ENCODE results near the gene ENTPD5. TPM values are rescaled to one million over a fixed set of nuclear protein-coding genes. Genes with fewer than 3 reads are reported as not detected.
A peak's percentile ranks its signal among the peaks of the same experiment; 100 is the strongest.

ENTPD5 gene
- total and polyA plus RNA-seq, 2 donors (not counting 1 experiment from before 2014, with no cell fraction given), result 9.6 to 13.7 TPM

GRCh38 chr14:74019408-74020137 lies 485 bp upstream of the ENTPD5 start:
- no peaks in the 10 kb centered on the region for H3K27me3 ChIP-seq (ENCODE audit: control insufficient read depth, insufficient read depth, low read length)
- H3K4me3 ChIP-seq (replicated peaks in 1 of 4; ENCODE audit: control extremely low read depth in 1 of 4, insufficient read depth in 1 of 4, low read depth in 3 of 4, low read length in 4 of 4), result peak overlapping the region; percentile 84 to 97 (median 90)
- no peak for TF ChIP-seq EZH2 (IDR thresholded peaks at IDR 0.05; ENCODE audit: low read length, missing control alignments)
- no peak for TF ChIP-seq CTCF (conservative IDR thresholded peaks at IDR 0.05 in 1 of 2, IDR thresholded peaks at IDR 0.05 in 1 of 2; ENCODE audit: low read depth in 1 of 2, low read length in 2 of 2)
- no peaks in the 10 kb centered on the region for H3K36me3 ChIP-seq (ENCODE audit: control insufficient read depth, insufficient read depth, low read length)
- H3K4me1 ChIP-seq (ENCODE audit: control insufficient read depth, extremely low read depth, insufficient read depth, low read length), result no peaks in the 10 kb centered on the region
- H3K9ac ChIP-seq (ENCODE audit: insufficient read depth, low read length), result peak overlapping the region; percentile 99
- peak overlapping the region; percentile 69 for H3K4me2 ChIP-seq (ENCODE audit: extremely low read depth, insufficient read depth, low read length)
- no peaks in the 10 kb centered on the region for H4K20me1 ChIP-seq (ENCODE audit: control insufficient read depth, extremely low read depth, insufficient read depth, low read length)
- H3K27ac ChIP-seq (ENCODE audit: insufficient read depth, low read length), result peak overlapping the region; percentile 92
- peak overlapping the region; percentile 88 for H2AFZ ChIP-seq (ENCODE audit: low read length)
- H3K79me2 ChIP-seq (ENCODE audit: control insufficient read depth, insufficient read depth, low read length), result no peaks in the 10 kb centered on the region
- peak; percentile 76 to 78 for DNase-seq (ENCODE audit: low read depth in 2 of 2)
- no peaks in the 10 kb centered on the region for H3K9me3 ChIP-seq (ENCODE audit: control insufficient read depth, insufficient read depth, low read depth, low read length)

DNA sequence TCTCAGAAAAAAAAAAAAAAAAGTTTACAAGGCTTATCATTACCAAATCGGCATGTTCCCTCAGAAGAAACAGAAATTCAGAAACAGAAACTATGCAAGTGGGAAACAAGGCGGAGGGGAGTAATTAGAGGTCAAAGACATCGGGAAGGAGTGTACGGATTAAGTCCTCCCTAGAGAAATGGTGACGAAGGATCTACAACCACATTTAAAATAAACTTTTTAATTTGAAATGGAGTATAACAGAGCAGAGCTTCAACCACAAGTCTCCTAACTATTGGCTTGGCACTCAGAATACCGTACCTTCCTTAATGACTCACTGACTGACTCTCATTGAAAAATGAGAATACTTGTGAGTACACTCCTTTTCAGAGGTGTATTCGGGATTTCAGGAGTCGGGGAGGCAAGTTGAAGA lies 908 bp downstream of the ENTPD5 start:
- peak overlapping the region; percentile 86 for H3K4me2 ChIP-seq (ENCODE audit: extremely low read depth, insufficient read depth, low read length)
- no peaks in the 10 kb centered on the region for H3K4me1 ChIP-seq (ENCODE audit: control insufficient read depth, extremely low read depth, insufficient read depth, low read length)
- H3K27ac ChIP-seq (ENCODE audit: insufficient read depth, low read length), result peak overlapping the region; percentile 100
- H3K79me2 ChIP-seq (ENCODE audit: control insufficient read depth, insufficient read depth, low read length), result no peaks in the 10 kb centered on the region
- peak overlapping the region; percentile 99 for H3K9ac ChIP-seq (ENCODE audit: insufficient read depth, low read length)
- H3K4me3 ChIP-seq (replicated peaks in 1 of 4; ENCODE audit: control extremely low read depth in 1 of 4, insufficient read depth in 1 of 4, low read depth in 3 of 4, low read length in 4 of 4), result peak overlapping the region; percentile 85 to 97 (median 94)
- H2AFZ ChIP-seq (ENCODE audit: low read length), result peak overlapping the region; percentile 84
- H3K9me3 ChIP-seq (ENCODE audit: control insufficient read depth, insufficient read depth, low read depth, low read length), result no peaks in the 10 kb centered on the region
- no peaks in the 10 kb centered on the region for H3K36me3 ChIP-seq (ENCODE audit: control insufficient read depth, insufficient read depth, low read length)
- no peaks in the 10 kb centered on the region for H3K27me3 ChIP-seq (ENCODE audit: control insufficient read depth, insufficient read depth, low read length)
- peak; percentile 56 to 89 for DNase-seq (ENCODE audit: low read depth in 2 of 2)
- H4K20me1 ChIP-seq (ENCODE audit: control insufficient read depth, extremely low read depth, insufficient read depth, low read length), result no peaks in the 10 kb centered on the region
- TF ChIP-seq CTCF (conservative IDR thresholded peaks at IDR 0.05 in 1 of 2, IDR thresholded peaks at IDR 0.05 in 1 of 2; ENCODE audit: low read depth in 1 of 2, low read length in 2 of 2) (no peak), EZH2 (IDR thresholded peaks at IDR 0.05; ENCODE audit: low read length, missing control alignments) (no peak)

GRCh38 chr14:74015963-74016362 lies 3.1 kb downstream of the ENTPD5 start:
- Histone ChIP-seq H3K9me3 (ENCODE audit: control insufficient read depth, insufficient read depth, low read depth, low read length) (no peaks in the 10 kb centered on the region), H3K4me3 (replicated peaks in 1 of 4; ENCODE audit: control extremely low read depth in 1 of 4, insufficient read depth in 1 of 4, low read depth in 3 of 4, low read length in 4 of 4) (no peak overlapping the region), H3K36me3 (ENCODE audit: control insufficient read depth, insufficient read depth, low read length) (no peaks in the 10 kb centered on the region), H3K4me1 (ENCODE audit: control insufficient read depth, extremely low read depth, insufficient read depth, low read length) (no peaks in the 10 kb centered on the region), H3K27me3 (ENCODE audit: control insufficient read depth, insufficient read depth, low read length) (no peaks in the 10 kb centered on the region), H3K27ac (ENCODE audit: insufficient read depth, low read length) (no peak overlapping the region), H3K9ac (ENCODE audit: insufficient read depth, low read length) (no peak overlapping the region), H2AFZ (ENCODE audit: low read length) (no peak overlapping the region), H4K20me1 (ENCODE audit: control insufficient read depth, extremely low read depth, insufficient read depth, low read length) (no peaks in the 10 kb centered on the region), H3K79me2 (ENCODE audit: control insufficient read depth, insufficient read depth, low read length) (no peaks in the 10 kb centered on the region), H3K4me2 (ENCODE audit: extremely low read depth, insufficient read depth, low read length) (no peak overlapping the region)
- TF ChIP-seq CTCF (conservative IDR thresholded peaks at IDR 0.05 in 1 of 2, IDR thresholded peaks at IDR 0.05 in 1 of 2; ENCODE audit: low read depth in 1 of 2, low read length in 2 of 2), result no peak
- no peak for TF ChIP-seq EZH2 (IDR thresholded peaks at IDR 0.05; ENCODE audit: low read length, missing control alignments)
- no peak for DNase-seq (ENCODE audit: low read depth in 2 of 2)
